ENCODE results near the gene PRKCZ.

- TF ChIP-seq EZH2 (IDR thresholded peaks at IDR 0.05; ENCODE audit: insufficient read depth, poor library complexity, severe bottlenecking) (no peak), EZH2phosphoT487 (IDR thresholded peaks at IDR 0.05; ENCODE audit: insufficient read depth, low read depth) (no peak)
Observed at GRCh38 chr1:2076826-2077225, 26.6 kb downstream of the PRKCZ start.

All from GM23248 (cell line).